ENCODE data around the gene PPM1N. TPM values are rescaled to one million over a fixed set of nuclear protein-coding genes. Genes with fewer than 3 reads are reported as not detected.

Gene PPM1N
- total and polyA plus RNA-seq, 9 donors = 0.21 to 1.7 (median 0.89) TPM; not detected in 1

GRCh38 chr19:45460807-45461347 lies 37.4 kb upstream of the PPM1N start:
- intact Hi-C loops (cut with DNase I) = no loop called here
- DNase-seq = no peak
- no peaks in the 10 kb centered on the region for H3K27me3 ChIP-seq
- 37 to 43% (median 42%) methylated on average over 8 of the region's 8 CpGs for WGBS, 3 donors
- no peak overlapping the region for H3K27ac ChIP-seq
- H3K36me3 ChIP-seq = no peaks in the 10 kb centered on the region
- no peak for TF ChIP-seq POLR2A (IDR thresholded peaks at IDR 0.05)
- no peak for TF ChIP-seq CTCF (IDR thresholded peaks at IDR 0.05)
- no peak for TF ChIP-seq EP300 (IDR thresholded peaks at IDR 0.05)
- H3K4me1 ChIP-seq (ENCODE audit: insufficient read depth) = peaks cover 4% of the 10 kb centered on the region
- no peaks in the 10 kb centered on the region for H3K9me3 ChIP-seq
- H3K4me3 ChIP-seq = no peak overlapping the region

GRCh38 chr19:45462174-45462573 lies 36.1 kb upstream of the PPM1N start:
- WGBS, 3 donors = 58 to 63% (median 60%) methylated on average over 4 of the region's 4 CpGs
- H3K27me3 ChIP-seq = no peaks in the 10 kb centered on the region
- TF ChIP-seq EP300 (IDR thresholded peaks at IDR 0.05) (no peak), POLR2A (IDR thresholded peaks at IDR 0.05) (no peak), CTCF (IDR thresholded peaks at IDR 0.05) (no peak)
- H3K27ac ChIP-seq = no peak overlapping the region
- H3K9me3 ChIP-seq = no peaks in the 10 kb centered on the region
- H3K4me1 ChIP-seq (ENCODE audit: insufficient read depth) = peaks cover 2% of the 10 kb centered on the region
- H3K36me3 ChIP-seq = no peaks in the 10 kb centered on the region
- no peak overlapping the region for H3K4me3 ChIP-seq
- DNase-seq = no peak
- intact Hi-C loops (cut with DNase I) = no loop called here

DNA sequence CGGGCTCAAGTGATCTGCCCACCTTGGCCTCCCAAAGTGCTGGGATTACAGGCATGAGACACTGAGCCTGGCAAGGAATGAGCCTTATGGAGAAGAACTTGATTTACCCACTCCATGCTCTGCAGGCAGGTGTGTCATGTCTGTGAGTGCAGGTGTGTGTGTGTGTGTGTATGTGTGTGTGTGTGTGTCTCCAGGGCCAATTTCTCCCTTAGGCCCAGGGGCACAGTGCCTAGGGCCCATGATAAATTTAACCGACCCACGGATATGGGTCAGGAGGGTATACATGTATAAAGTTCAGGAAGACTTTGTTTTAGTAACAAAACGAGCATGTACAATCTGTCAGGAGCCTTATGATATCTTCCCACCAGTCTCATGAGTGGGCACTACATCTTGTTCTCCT lies 35.0 kb upstream of the PPM1N start:
- H3K4me1 ChIP-seq (ENCODE audit: insufficient read depth) = peaks cover 6% of the 10 kb centered on the region
- H3K4me3 ChIP-seq = no peak overlapping the region
- intact Hi-C loops (cut with DNase I) = no loop called here
- TF ChIP-seq CTCF (IDR thresholded peaks at IDR 0.05) (no peak), EP300 (IDR thresholded peaks at IDR 0.05) (no peak), POLR2A (IDR thresholded peaks at IDR 0.05) (no peak)
- no peaks in the 10 kb centered on the region for H3K9me3 ChIP-seq
- WGBS, 3 donors = 51 to 72% (median 67%) methylated on average over 4 of the region's 4 CpGs
- H3K27ac ChIP-seq = no peak overlapping the region
- no peaks in the 10 kb centered on the region for H3K27me3 ChIP-seq
- no peaks in the 10 kb centered on the region for H3K36me3 ChIP-seq
- no peak for DNase-seq

GRCh38 chr19:45464274-45464673 lies 34.0 kb upstream of the PPM1N start:
- Histone ChIP-seq H3K4me3 (no peak overlapping the region), H3K27ac (no peak overlapping the region), H3K4me1 (ENCODE audit: insufficient read depth) (peaks cover 6% of the 10 kb centered on the region), H3K9me3 (no peaks in the 10 kb centered on the region), H3K27me3 (no peaks in the 10 kb centered on the region), H3K36me3 (no peaks in the 10 kb centered on the region)
- WGBS, 3 donors = 82 to 91% (median 83%) methylated on average over 2 of the region's 2 CpGs
- TF ChIP-seq EP300 (IDR thresholded peaks at IDR 0.05) (no peak), CTCF (IDR thresholded peaks at IDR 0.05) (no peak), POLR2A (IDR thresholded peaks at IDR 0.05) (no peak)
- intact Hi-C loops (cut with DNase I) = no loop called here
- no peak for DNase-seq

Data from ovary (tissue), 9 donors.